ELR (cell line): ENCODE data around the gene CTDP1.
A peak's percentile ranks its signal among the peaks of the same experiment; 100 is the strongest.

Source experiments
- DNase-seq: peaks from one replicate; pipeline ENCODE4 v3.0.0-alpha.2; 2015; ENCODE audit warnings: low read depth

CTDP1 gene

GRCh38 chr18:79644666-79645057, 34.9 kb upstream of the CTDP1 start:
- DNase-seq, result peak; percentile 3

- DNase-seq, result no peak
Observed at GRCh38 chr18:79645291-79645983, 34.2 kb upstream of the CTDP1 start.

- DNase-seq, result no peak
Observed at GRCh38 chr18:79647307-79647706, 32.3 kb upstream of the CTDP1 start.

GRCh38 chr18:79650959-79651358, 28.6 kb upstream of the CTDP1 start:
- DNase-seq, result no peak

GRCh38 chr18:79657342-79657996, 22.1 kb upstream of the CTDP1 start:
- DNase-seq, result no peak

- DNase-seq, result no peak
Observed at GRCh38 chr18:79658366-79658765, 21.2 kb upstream of the CTDP1 start.

GRCh38 chr18:79659733-79660132, 19.9 kb upstream of the CTDP1 start:
- DNase-seq, result no peak

GRCh38 chr18:79662034-79662433, 17.6 kb upstream of the CTDP1 start:
- no peak for DNase-seq

GRCh38 chr18:79662439-79662838, 17.2 kb upstream of the CTDP1 start:
- DNase-seq, result no peak

- DNase-seq, result peak; percentile 81
Observed at GRCh38 chr18:79664525-79665125, 15.0 kb upstream of the CTDP1 start.

GRCh38 chr18:79668203-79668602, 11.4 kb upstream of the CTDP1 start:
- no peak for DNase-seq

GRCh38 chr18:79672490-79673276, 6.9 kb upstream of the CTDP1 start:
- no peak for DNase-seq

- DNase-seq, result no peak
Observed at GRCh38 chr18:79677221-79677620, 2.4 kb upstream of the CTDP1 start.

- DNase-seq, result no peak
Observed at GRCh38 chr18:79677840-79678239, 1.8 kb upstream of the CTDP1 start.

- DNase-seq, result peak; percentile 98
Observed at GRCh38 chr18:79678665-79679551, 695 bp upstream of the CTDP1 start.

GRCh38 chr18:79680100-79680879, 687 bp downstream of the CTDP1 start:
- DNase-seq, result peak; percentile 69

- no peak for DNase-seq
Observed at GRCh38 chr18:79680891-79681339, 1.3 kb downstream of the CTDP1 start.

GRCh38 chr18:79681484-79682387, 2.1 kb downstream of the CTDP1 start:
- no peak for DNase-seq

- DNase-seq, result no peak
Observed at GRCh38 chr18:79682481-79682880, 2.9 kb downstream of the CTDP1 start.
